GM21447 (cell line): ENCODE results near the gene IL20RA.
"Not testable (repeated sequence)": the region's sequence is repeated elsewhere in the genome, so short reads cannot be mapped to it uniquely, and the experiment has no call there.

ENCODE experiments used
- ATAC-seq: cut with Tn5 transposase; IDR thresholded peaks from one replicate; pipeline ENCODE4 v1.9.1; 2021; ENCODE audit not compliant: unreplicated experiment

Gene IL20RA

DNA sequence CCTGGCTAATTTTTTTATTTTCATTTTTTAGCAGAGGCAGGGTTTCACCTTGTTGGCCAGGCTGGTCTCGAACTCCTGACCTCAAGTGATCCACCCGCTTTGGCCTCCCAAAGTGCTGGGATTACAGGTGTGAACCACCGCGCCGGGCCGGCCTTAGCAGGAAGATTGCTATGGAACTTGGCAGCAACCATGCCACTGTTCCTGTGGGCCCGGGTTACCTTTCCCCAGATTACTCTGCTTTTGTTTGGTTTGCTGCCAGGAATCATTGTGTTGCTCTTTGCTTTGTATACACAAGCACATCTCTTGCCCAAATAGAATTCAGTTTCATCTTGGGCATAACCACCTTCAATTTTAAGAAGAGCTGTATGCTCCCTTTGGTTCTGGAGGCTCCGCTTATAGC lies 71.0 kb downstream of the IL20RA start:
- not testable (repeated sequence) for ATAC-seq

DNA sequence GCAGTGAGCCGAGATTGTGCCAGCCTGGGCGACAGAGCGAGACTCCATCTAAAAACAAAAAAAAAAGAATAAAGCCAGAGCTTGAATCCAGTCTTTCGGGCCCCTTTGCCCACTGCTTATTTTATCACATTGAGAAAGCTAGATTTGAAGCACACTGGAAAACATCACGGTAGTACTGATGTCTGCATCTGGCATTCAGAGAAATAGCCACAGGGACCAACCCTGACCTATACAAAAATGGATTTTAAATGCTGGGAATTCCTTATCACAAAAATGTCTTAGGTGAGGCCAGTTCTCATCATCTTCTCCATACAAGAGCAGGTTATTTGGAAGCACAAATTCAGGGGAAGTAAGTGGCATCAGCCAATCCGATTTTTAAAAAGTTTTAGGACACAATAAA lies 73.2 kb downstream of the IL20RA start:
- ATAC-seq, result no peak

GRCh38 chr6:136969930-136970329 lies 74.8 kb downstream of the IL20RA start:
- ATAC-seq, result no peak

GRCh38 chr6:136969433-136969832 lies 75.3 kb downstream of the IL20RA start:
- no peak for ATAC-seq

GRCh38 chr6:136968837-136969236 lies 75.9 kb downstream of the IL20RA start:
- no peak for ATAC-seq

DNA sequence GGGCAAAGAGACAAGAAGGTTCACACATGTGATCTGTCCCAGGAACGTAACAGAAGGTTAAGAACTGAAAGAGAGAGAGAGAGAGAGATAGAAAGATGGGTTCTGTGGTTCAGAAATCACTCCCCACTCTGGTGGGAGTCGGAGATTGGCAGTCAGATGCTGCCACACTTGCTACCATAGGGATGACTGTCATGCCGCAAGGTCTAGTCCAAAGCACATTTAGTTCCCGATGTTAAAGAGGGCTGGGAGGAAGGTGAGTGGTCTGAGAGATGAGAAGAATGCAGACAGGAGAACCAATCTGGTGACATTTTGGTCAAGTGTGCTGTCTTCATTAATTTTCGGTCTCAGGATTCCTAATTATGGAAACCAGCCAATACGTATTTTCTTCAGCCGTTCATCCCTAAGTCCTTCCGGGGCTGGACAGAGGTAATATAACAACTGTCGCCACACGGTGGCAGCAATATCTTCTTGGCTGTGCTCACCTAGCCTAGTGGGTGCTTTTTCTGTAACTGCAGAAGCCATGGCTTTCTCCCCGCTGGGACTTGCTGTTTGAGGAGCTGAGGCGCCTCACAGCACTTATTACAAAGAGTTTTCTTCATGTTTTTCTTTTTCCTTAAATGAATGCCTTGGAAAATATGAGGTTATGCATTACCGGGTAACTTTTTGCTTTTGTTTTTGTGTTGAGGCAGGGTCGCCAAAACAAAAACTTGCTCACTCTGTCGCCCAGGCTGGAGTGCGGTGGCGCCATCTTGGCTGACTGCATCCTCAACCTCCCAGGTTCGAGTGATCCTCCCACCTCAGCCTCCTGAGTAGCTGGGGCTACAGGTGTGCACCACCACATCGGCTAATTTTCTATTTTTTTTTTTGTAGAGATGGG lies 76.7 kb downstream of the IL20RA start:
- peak; percentile 81 for ATAC-seq

DNA sequence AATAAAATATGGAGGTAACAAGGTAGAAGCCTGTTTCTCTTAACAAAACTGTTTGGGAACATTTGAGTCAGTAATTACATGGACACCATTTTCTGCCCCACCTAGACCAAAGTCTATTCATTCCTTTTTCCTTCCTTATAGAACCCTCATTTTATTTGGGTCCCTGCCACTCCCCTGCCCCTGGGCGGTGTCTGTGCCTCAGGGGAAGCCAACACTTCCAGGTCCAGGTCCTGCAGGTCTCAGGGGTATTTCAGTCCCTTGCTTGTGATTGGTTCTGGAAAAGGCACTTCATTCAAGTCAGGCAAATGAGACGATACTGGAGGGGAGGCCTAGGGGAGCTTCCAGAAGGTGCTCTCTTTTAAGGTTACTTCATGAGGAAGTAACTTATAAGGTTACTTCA lies 80.4 kb downstream of the IL20RA start:
- ATAC-seq, result no peak

GRCh38 chr6:136963259-136963658 lies 81.5 kb downstream of the IL20RA start:
- no peak for ATAC-seq

DNA sequence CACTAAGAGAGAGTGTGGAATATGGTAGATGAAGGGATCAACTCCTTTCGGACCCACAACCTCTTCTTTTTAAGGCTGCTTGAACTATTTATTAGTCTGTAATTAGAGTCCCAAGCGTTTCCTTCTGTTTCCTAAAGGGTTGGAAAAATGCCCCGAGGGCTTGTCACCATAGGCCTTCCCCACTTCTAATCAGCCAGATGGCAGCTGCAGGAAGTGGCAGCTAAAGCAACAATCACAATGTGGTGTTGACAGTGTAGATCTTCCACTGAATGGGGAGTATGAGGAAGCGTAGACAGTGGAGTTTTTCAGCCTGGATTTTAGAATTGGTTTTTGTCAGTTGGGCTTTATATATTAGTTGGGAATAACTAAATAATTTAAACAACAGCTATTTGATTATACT lies 82.1 kb downstream of the IL20RA start:
- ATAC-seq, result no peak

DNA sequence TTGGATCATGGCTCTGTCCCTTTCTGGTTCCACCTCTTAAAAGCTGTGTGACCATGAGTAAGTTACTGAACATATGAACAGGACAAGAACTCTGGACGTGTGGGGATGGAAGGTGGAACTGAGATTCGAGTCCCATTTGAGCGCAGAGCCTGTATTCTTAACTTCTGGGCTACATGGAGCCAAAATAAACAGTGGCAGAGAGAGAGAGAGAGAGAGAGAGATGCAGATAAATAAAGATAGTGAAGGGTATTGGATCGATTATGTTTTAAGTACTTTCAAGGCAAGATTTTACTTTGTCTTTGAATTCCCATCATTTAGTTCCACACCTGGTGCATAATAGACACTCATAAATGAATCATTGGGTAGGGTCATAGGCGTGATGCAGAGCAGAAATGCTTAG lies 82.9 kb downstream of the IL20RA start:
- ATAC-seq, result no peak

DNA sequence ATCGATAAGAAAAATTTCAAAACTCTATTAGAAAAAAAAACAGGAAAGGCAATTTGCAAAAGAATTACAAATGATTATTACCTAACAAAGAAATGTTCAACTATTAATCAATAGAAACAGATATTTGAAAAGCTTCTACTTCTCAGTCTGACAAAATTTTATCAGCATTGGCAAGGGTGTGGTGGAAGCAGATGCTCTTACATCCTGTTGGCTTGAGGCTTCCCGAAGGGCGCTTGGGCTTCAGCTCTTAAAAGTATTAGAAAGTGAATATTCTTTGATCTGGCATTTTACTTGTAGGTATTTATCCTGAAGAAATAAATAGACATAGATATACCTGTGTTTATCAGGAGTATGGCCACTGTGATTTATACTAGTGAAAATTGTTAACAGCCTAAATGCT lies 84.0 kb downstream of the IL20RA start:
- ATAC-seq, result no peak

- not testable (repeated sequence) for ATAC-seq
Observed at GRCh38 chr6:136959935-136960334, 84.8 kb downstream of the IL20RA start.

DNA sequence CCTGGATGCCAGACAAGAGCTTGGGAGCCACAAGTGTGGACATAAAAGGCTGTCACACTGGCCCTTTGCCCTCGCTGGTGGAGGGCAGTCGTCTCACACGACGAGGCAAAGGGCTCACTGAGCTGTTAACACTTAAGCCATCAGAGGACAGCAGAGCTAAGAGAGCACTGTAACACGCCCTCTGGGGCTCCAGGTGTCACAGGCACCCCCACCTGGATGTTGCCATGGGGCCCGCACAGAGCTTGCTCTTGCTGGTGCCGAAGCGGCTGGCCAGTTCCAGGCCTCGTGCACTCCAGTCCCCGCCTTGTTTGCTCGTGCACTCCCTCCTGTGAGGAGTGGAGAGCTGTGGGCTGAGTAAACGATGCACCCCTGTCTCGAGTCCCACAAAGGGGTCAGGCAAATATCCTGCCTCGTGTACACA lies 85.3 kb downstream of the IL20RA start:
- ATAC-seq, result no peak

GRCh38 chr6:136958168-136958567 lies 86.6 kb downstream of the IL20RA start:
- ATAC-seq, result no peak

DNA sequence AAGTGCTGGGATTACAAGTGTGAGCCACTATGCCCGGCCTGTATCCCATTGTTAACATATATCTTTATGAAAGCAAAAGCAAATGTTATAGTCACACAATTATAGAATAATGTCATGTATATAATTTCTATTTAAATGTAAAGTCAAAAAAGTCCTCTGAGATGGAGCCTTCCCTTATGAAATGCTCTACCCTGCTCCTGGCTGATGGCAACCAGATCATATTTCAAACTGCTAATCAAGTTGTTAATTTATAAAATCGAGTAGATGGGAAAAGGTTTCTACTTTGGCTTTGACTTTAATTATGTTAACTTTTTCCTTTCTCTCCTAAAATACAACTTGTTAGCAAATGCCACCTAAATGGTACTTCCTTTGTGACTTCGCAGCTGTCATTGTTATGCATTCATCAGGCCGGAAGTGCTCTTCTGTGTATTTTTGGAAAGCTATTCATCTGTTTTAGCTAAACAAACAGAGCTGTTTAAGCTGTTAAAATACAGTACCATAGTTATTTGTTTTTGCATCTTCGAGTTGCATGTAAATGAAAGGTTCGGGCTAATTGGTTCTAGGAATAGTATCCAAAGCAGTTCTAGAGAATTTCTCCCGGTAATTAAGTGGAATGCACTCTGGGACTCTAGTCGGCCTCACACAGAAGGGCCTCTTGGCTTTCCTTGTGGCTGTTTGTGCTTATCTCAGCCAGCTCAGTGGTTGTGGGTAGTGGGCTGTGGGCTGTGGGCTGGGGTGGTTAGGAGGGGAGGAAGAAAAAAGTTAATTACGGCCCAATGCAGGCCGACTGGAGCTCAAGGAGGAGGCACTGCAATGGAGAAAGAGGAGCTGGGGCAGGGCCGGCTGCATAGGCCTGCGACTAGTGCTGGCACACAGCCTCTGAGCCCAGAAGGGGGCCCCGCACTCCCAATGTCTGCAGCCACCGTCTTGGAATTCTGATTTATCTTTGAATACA lies 87.9 kb downstream of the IL20RA start:
- no peak for ATAC-seq

- ATAC-seq, result no peak
Observed at GRCh38 chr6:136955123-136955522, 89.6 kb downstream of the IL20RA start.

DNA sequence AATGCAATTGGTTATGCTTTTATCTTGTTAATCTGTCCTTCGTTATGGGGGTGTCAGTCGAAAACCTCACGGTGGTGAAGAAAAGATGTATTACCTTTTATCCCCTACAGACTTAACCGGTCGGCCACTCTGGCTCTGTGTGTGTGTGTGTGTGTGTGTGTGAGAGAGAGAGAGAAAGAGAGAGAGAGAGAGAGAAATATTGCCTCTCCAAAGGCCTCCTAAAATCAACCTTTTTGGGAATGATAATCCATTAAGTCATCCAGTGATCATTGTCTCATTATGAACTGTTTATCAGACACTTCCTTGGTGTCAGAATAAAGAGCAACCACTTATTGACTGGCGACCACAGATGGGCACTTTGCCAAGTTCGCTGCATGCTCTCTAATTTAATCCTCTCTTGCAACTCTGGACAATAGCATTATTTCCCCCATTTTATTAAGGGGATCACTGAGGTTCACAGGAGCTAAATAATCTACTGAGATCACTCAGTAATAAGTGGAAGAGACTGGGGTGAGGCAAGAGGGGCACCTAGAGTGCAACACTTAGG lies 92.0 kb downstream of the IL20RA start:
- ATAC-seq, result no peak

- ATAC-seq, result no peak
Observed at GRCh38 chr6:136950436-136951126, 94.2 kb downstream of the IL20RA start.
